ENCODE data around the gene MAD1L1.

GRCh38 chr7:2023877-2024566 is 208.7 kb downstream of the MAD1L1 start:
- TF ChIP-seq, protein P1, sequence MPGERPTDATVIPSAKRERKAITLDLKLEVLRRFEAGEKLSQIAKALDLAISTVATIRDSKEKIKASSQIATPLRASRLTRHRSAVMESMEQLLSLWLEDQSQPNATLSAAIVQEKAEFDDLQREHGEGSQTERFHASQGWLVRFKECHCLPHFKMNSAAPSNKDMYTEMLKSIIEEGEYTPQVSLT (CRISPR knock-in tag; IDR thresholded peaks at IDR 0.05; ENCODE audit: borderline replicate concordance, low read depth) = no peak
- TF ChIP-seq EZH2 (conservative IDR thresholded peaks at IDR 0.05; ENCODE audit: low read depth, low read length) = no peak
- TF ChIP-seq ZNF766 (CRISPR knock-in tag; IDR thresholded peaks at IDR 0.05; ENCODE audit: borderline replicate concordance) = no peak
- no peak for TF ChIP-seq PBX3 (CRISPR knock-in tag; IDR thresholded peaks at IDR 0.05; ENCODE audit: borderline replicate concordance)
- TF ChIP-seq MAX (IDR thresholded peaks at IDR 0.05) = no peak
- TF ChIP-seq GABPB1 (CRISPR knock-in tag; IDR thresholded peaks at IDR 0.05) = no peak
- no peak for TF ChIP-seq ZC3H4 (CRISPR knock-in tag; IDR thresholded peaks at IDR 0.05; ENCODE audit: borderline replicate concordance)

Measured in HepG2 (cell line).